ENCODE data around the gene CYB5B. TPM values are rescaled to one million over a fixed set of nuclear protein-coding genes. Genes with fewer than 3 reads are reported as not detected.

Gene CYB5B
- total and polyA plus RNA-seq, 5 donors from 2014 or later = 52.7 to 213 (median 187) TPM

GRCh38 chr16:69503244-69503643, 78.8 kb downstream of the CYB5B start:
- peaks cover 4% of the 10 kb centered on the region for H3K27me3 Mint-ChIP-seq
- H3K36me3 Mint-ChIP-seq = no peaks in the 10 kb centered on the region
- no peak overlapping the region for H3K4me3 Mint-ChIP-seq
- H3K27ac Mint-ChIP-seq = no peak overlapping the region
- H3K4me3 ChIP-seq (ENCODE audit: low read depth, low read length) = no peak overlapping the region
- no peaks in the 10 kb centered on the region for H3K9me3 Mint-ChIP-seq
- no peaks in the 10 kb centered on the region for H3K4me1 Mint-ChIP-seq
- no peaks in the 10 kb centered on the region for H3K27me3 ChIP-seq (ENCODE audit: control insufficient read depth, insufficient read depth, low read length)
- DNase-seq (no peak), ATAC-seq (ENCODE audit: low read depth in 2 of 2) (no peak)
- H3K36me3 ChIP-seq (ENCODE audit: control insufficient read depth, insufficient read depth, low read length) = no peaks in the 10 kb centered on the region
- H3K4me1 ChIP-seq (ENCODE audit: control insufficient read depth, insufficient read depth, low read length, poor library complexity, severe bottlenecking) = no peaks in the 10 kb centered on the region
- H3K27ac ChIP-seq (ENCODE audit: insufficient read depth, low read length, poor library complexity, severe bottlenecking) = no peak overlapping the region
- no peaks in the 10 kb centered on the region for H3K9me3 ChIP-seq (ENCODE audit: control insufficient read depth in 2 of 2, low read length in 2 of 2)

GRCh38 chr16:69508033-69508755, 83.8 kb downstream of the CYB5B start:
- Histone ChIP-seq H3K9me3 (ENCODE audit: control insufficient read depth in 2 of 2, low read length in 2 of 2) (no peaks in the 10 kb centered on the region), H3K4me3 (ENCODE audit: low read depth, low read length) (no peak overlapping the region), H3K4me1 (ENCODE audit: control insufficient read depth, insufficient read depth, low read length, poor library complexity, severe bottlenecking) (no peaks in the 10 kb centered on the region), H3K27me3 (ENCODE audit: control insufficient read depth, insufficient read depth, low read length) (no peaks in the 10 kb centered on the region), H3K27ac (ENCODE audit: insufficient read depth, low read length, poor library complexity, severe bottlenecking) (no peak overlapping the region), H3K36me3 (ENCODE audit: control insufficient read depth, insufficient read depth, low read length) (no peaks in the 10 kb centered on the region)
- H3K9me3 Mint-ChIP-seq = no peaks in the 10 kb centered on the region
- H3K27ac Mint-ChIP-seq = peak overlapping the region in 1 of 3 donors; percentile 80
- ATAC-seq (ENCODE audit: low read depth in 2 of 2) (no peak), DNase-seq (no peak)
- no peaks in the 10 kb centered on the region for H3K4me1 Mint-ChIP-seq
- no peaks in the 10 kb centered on the region for H3K36me3 Mint-ChIP-seq
- no peak overlapping the region for H3K4me3 Mint-ChIP-seq
- peaks cover 14% of the 10 kb centered on the region for H3K27me3 Mint-ChIP-seq

- Histone ChIP-seq H3K27me3 (ENCODE audit: control insufficient read depth, insufficient read depth, low read length) (no peaks in the 10 kb centered on the region), H3K4me1 (ENCODE audit: control insufficient read depth, insufficient read depth, low read length, poor library complexity, severe bottlenecking) (no peaks in the 10 kb centered on the region), H3K36me3 (ENCODE audit: control insufficient read depth, insufficient read depth, low read length) (no peaks in the 10 kb centered on the region), H3K27ac (ENCODE audit: insufficient read depth, low read length, poor library complexity, severe bottlenecking) (no peak overlapping the region), H3K4me3 (ENCODE audit: low read depth, low read length) (no peak overlapping the region), H3K9me3 (ENCODE audit: control insufficient read depth in 2 of 2, low read length in 2 of 2) (no peaks in the 10 kb centered on the region)
- Mint-ChIP-seq H3K27me3 (peaks cover 14% of the 10 kb centered on the region), H3K36me3 (no peaks in the 10 kb centered on the region), H3K27ac (no peak overlapping the region), H3K4me1 (no peaks in the 10 kb centered on the region), H3K4me3 (no peak overlapping the region), H3K9me3 (peaks cover 0 to 2% (median 0%) of the 10 kb centered on the region in 7 donors)
- DNase-seq (no peak), ATAC-seq (ENCODE audit: low read depth in 2 of 2) (no peak)
Measured at GRCh38 chr16:69509125-69509524, 84.7 kb downstream of the CYB5B start.

GRCh38 chr16:69511651-69512050, 87.2 kb downstream of the CYB5B start:
- no peak for ATAC-seq (ENCODE audit: low read depth in 2 of 2)

GRCh38 chr16:69513180-69513966, 89.0 kb downstream of the CYB5B start:
- H3K4me1 Mint-ChIP-seq = no peaks in the 10 kb centered on the region
- no peaks in the 10 kb centered on the region for H3K36me3 Mint-ChIP-seq
- H3K27me3 ChIP-seq (ENCODE audit: control insufficient read depth, insufficient read depth, low read length) = no peaks in the 10 kb centered on the region
- no peak overlapping the region for H3K4me3 ChIP-seq (ENCODE audit: low read depth, low read length)
- H3K9me3 ChIP-seq (ENCODE audit: control insufficient read depth in 2 of 2, low read length in 2 of 2) = no peaks in the 10 kb centered on the region
- H3K9me3 Mint-ChIP-seq = peaks cover 0 to 2% (median 0%) of the 10 kb centered on the region in 7 donors
- H3K4me1 ChIP-seq (ENCODE audit: control insufficient read depth, insufficient read depth, low read length, poor library complexity, severe bottlenecking) = no peaks in the 10 kb centered on the region
- no peak for DNase-seq
- ATAC-seq (ENCODE audit: low read depth in 2 of 2) = no peak
- peaks cover 10% of the 10 kb centered on the region for H3K27me3 Mint-ChIP-seq
- H3K36me3 ChIP-seq (ENCODE audit: control insufficient read depth, insufficient read depth, low read length) = no peaks in the 10 kb centered on the region
- no peak overlapping the region for H3K27ac ChIP-seq (ENCODE audit: insufficient read depth, low read length, poor library complexity, severe bottlenecking)
- peak overlapping the region in 1 of 4 donors; percentile 29 for H3K4me3 Mint-ChIP-seq
- H3K27ac Mint-ChIP-seq = no peak overlapping the region

More at GRCh38 chr16:69511651-69512050, 87.2 kb downstream of the CYB5B start:
- Histone ChIP-seq H3K9me3 (ENCODE audit: control insufficient read depth in 2 of 2, low read length in 2 of 2) (no peaks in the 10 kb centered on the region), H3K27me3 (ENCODE audit: control insufficient read depth, insufficient read depth, low read length) (no peaks in the 10 kb centered on the region), H3K36me3 (ENCODE audit: control insufficient read depth, insufficient read depth, low read length) (no peaks in the 10 kb centered on the region), H3K4me3 (ENCODE audit: low read depth, low read length) (no peak overlapping the region), H3K4me1 (ENCODE audit: control insufficient read depth, insufficient read depth, low read length, poor library complexity, severe bottlenecking) (no peaks in the 10 kb centered on the region), H3K27ac (ENCODE audit: insufficient read depth, low read length, poor library complexity, severe bottlenecking) (no peak overlapping the region)
- Mint-ChIP-seq H3K27ac (no peak overlapping the region), H3K9me3 (peaks cover 0 to 2% (median 0%) of the 10 kb centered on the region in 7 donors), H3K36me3 (no peaks in the 10 kb centered on the region), H3K27me3 (peaks cover 10% of the 10 kb centered on the region), H3K4me3 (no peak overlapping the region), H3K4me1 (no peaks in the 10 kb centered on the region)
- no peak for DNase-seq

GRCh38 chr16:69514356-69514755, 89.9 kb downstream of the CYB5B start:
- H3K4me3 Mint-ChIP-seq = no peak overlapping the region
- DNase-seq (no peak), ATAC-seq (ENCODE audit: low read depth in 2 of 2) (no peak)
- Histone ChIP-seq H3K27me3 (ENCODE audit: control insufficient read depth, insufficient read depth, low read length) (no peaks in the 10 kb centered on the region), H3K27ac (ENCODE audit: insufficient read depth, low read length, poor library complexity, severe bottlenecking) (no peak overlapping the region), H3K9me3 (ENCODE audit: control insufficient read depth in 2 of 2, low read length in 2 of 2) (no peaks in the 10 kb centered on the region), H3K4me3 (ENCODE audit: low read depth, low read length) (no peak overlapping the region), H3K4me1 (ENCODE audit: control insufficient read depth, insufficient read depth, low read length, poor library complexity, severe bottlenecking) (no peaks in the 10 kb centered on the region), H3K36me3 (ENCODE audit: control insufficient read depth, insufficient read depth, low read length) (no peaks in the 10 kb centered on the region)
- H3K4me1 Mint-ChIP-seq = no peaks in the 10 kb centered on the region
- H3K36me3 Mint-ChIP-seq = no peaks in the 10 kb centered on the region
- H3K9me3 Mint-ChIP-seq = peaks cover 0 to 2% (median 0%) of the 10 kb centered on the region in 7 donors
- peaks cover 5% of the 10 kb centered on the region for H3K27me3 Mint-ChIP-seq
- H3K27ac Mint-ChIP-seq = peak overlapping the region in 2 of 3 donors; percentile 62 to 79
